ENCODE results near the gene ZC3H12C. TPM values are rescaled to one million over a fixed set of nuclear protein-coding genes. Genes with fewer than 3 reads are reported as not detected.
A peak's percentile ranks its signal among the peaks of the same experiment; 100 is the strongest.
"Not testable (repeated sequence)": the region's sequence is repeated elsewhere in the genome, so short reads cannot be mapped to it uniquely, and the experiment has no call there.

Gene ZC3H12C
- total RNA-seq, 2 experiments from 2014 or later, result 0.10 to 0.20 TPM

GRCh38 chr11:110187731-110188130, 94.5 kb downstream of the ZC3H12C start:
- peaks cover 8% of the 10 kb centered on the region for H3K4me1 Mint-ChIP-seq
- H3K36me3 Mint-ChIP-seq, result no peaks in the 10 kb centered on the region
- peaks cover 7% of the 10 kb centered on the region for H3K27me3 Mint-ChIP-seq
- no peaks in the 10 kb centered on the region for H3K9me3 Mint-ChIP-seq
- no peak for DNase-seq
- H3K27ac Mint-ChIP-seq, result no peak overlapping the region
- no peak overlapping the region for H3K4me3 Mint-ChIP-seq

GRCh38 chr11:110190885-110191284, 97.7 kb downstream of the ZC3H12C start:
- H3K27ac Mint-ChIP-seq, result no peak overlapping the region
- no peaks in the 10 kb centered on the region for H3K36me3 Mint-ChIP-seq
- H3K9me3 Mint-ChIP-seq, result no peaks in the 10 kb centered on the region
- peaks cover 15% of the 10 kb centered on the region for H3K27me3 Mint-ChIP-seq
- DNase-seq, result no peak
- H3K4me1 Mint-ChIP-seq, result peaks cover 8% of the 10 kb centered on the region
- no peak overlapping the region for H3K4me3 Mint-ChIP-seq

GRCh38 chr11:110192604-110193282, 99.6 kb downstream of the ZC3H12C start:
- H3K9me3 Mint-ChIP-seq, H3K4me3 Mint-ChIP-seq, H3K27ac Mint-ChIP-seq, H3K4me1 Mint-ChIP-seq, H3K36me3 Mint-ChIP-seq, DNase-seq: not testable (repeated sequence)
- peaks cover 15% of the 10 kb centered on the region for H3K27me3 Mint-ChIP-seq

GRCh38 chr11:110194211-110194766, 101.1 kb downstream of the ZC3H12C start:
- H3K27me3 Mint-ChIP-seq, result peaks cover 15% of the 10 kb centered on the region
- not testable (repeated sequence) for H3K4me1 Mint-ChIP-seq, H3K36me3 Mint-ChIP-seq

GRCh38 chr11:110196241-110196754, 103.1 kb downstream of the ZC3H12C start:
- DNase-seq, result no peak
- no peak overlapping the region for H3K4me3 Mint-ChIP-seq
- H3K36me3 Mint-ChIP-seq, result no peaks in the 10 kb centered on the region
- H3K27ac Mint-ChIP-seq, result no peak overlapping the region
- H3K27me3 Mint-ChIP-seq, result peaks cover 10% of the 10 kb centered on the region
- no peaks in the 10 kb centered on the region for H3K9me3 Mint-ChIP-seq
- H3K4me1 Mint-ChIP-seq, result peaks cover 6% of the 10 kb centered on the region

More at GRCh38 chr11:110194211-110194766, 101.1 kb downstream of the ZC3H12C start:
- H3K4me3 Mint-ChIP-seq, H3K9me3 Mint-ChIP-seq, H3K27ac Mint-ChIP-seq, DNase-seq: not testable (repeated sequence)

- DNase-seq, result no peak
- Mint-ChIP-seq H3K36me3 (no peaks in the 10 kb centered on the region), H3K27me3 (peaks cover 10% of the 10 kb centered on the region), H3K27ac (no peak overlapping the region), H3K9me3 (no peaks in the 10 kb centered on the region), H3K4me1 (peaks cover 6% of the 10 kb centered on the region), H3K4me3 (no peak overlapping the region)
Observed at GRCh38 chr11:110196884-110197420, 103.8 kb downstream of the ZC3H12C start.

GRCh38 chr11:110198031-110198729, 105.0 kb downstream of the ZC3H12C start:
- H3K9me3 Mint-ChIP-seq, result no peaks in the 10 kb centered on the region

GRCh38 chr11:110199184-110199981, 106.2 kb downstream of the ZC3H12C start:
- H3K36me3 Mint-ChIP-seq, result no peaks in the 10 kb centered on the region
- H3K27me3 Mint-ChIP-seq, result peaks cover 8% of the 10 kb centered on the region
- no peaks in the 10 kb centered on the region for H3K9me3 Mint-ChIP-seq
- no peak overlapping the region for H3K27ac Mint-ChIP-seq
- no peaks in the 10 kb centered on the region for H3K4me1 Mint-ChIP-seq
- no peak overlapping the region for H3K4me3 Mint-ChIP-seq
- no peak for DNase-seq

More at GRCh38 chr11:110198031-110198729, 105.0 kb downstream of the ZC3H12C start:
- Mint-ChIP-seq H3K27ac (no peak overlapping the region), H3K4me3 (no peak overlapping the region), H3K27me3 (peaks cover 12% of the 10 kb centered on the region), H3K4me1 (no peaks in the 10 kb centered on the region), H3K36me3 (no peaks in the 10 kb centered on the region)
- DNase-seq, result no peak

GRCh38 chr11:110200241-110200640, 107.0 kb downstream of the ZC3H12C start:
- Mint-ChIP-seq H3K27me3 (peaks cover 8% of the 10 kb centered on the region), H3K4me3 (no peak overlapping the region), H3K9me3 (no peaks in the 10 kb centered on the region), H3K27ac (no peak overlapping the region), H3K36me3 (no peaks in the 10 kb centered on the region), H3K4me1 (no peaks in the 10 kb centered on the region)
- no peak for DNase-seq

- H3K9me3 Mint-ChIP-seq, result no peaks in the 10 kb centered on the region
- no peak overlapping the region for H3K27ac Mint-ChIP-seq
- H3K27me3 Mint-ChIP-seq, result peaks cover 8% of the 10 kb centered on the region
- H3K4me3 Mint-ChIP-seq, result no peak overlapping the region
- DNase-seq, result no peak
- no peaks in the 10 kb centered on the region for H3K36me3 Mint-ChIP-seq
- no peaks in the 10 kb centered on the region for H3K4me1 Mint-ChIP-seq
Observed at GRCh38 chr11:110200836-110201235, 107.6 kb downstream of the ZC3H12C start.

GRCh38 chr11:110207123-110207522, 113.9 kb downstream of the ZC3H12C start:
- no peaks in the 10 kb centered on the region for H3K36me3 Mint-ChIP-seq
- H3K9me3 Mint-ChIP-seq, result peaks cover 4% of the 10 kb centered on the region
- H3K4me3 Mint-ChIP-seq, result no peak overlapping the region
- H3K4me1 Mint-ChIP-seq, result no peaks in the 10 kb centered on the region
- DNase-seq, result no peak
- H3K27me3 Mint-ChIP-seq, result peaks cover 8% of the 10 kb centered on the region
- no peak overlapping the region for H3K27ac Mint-ChIP-seq

GRCh38 chr11:110208678-110209312, 115.6 kb downstream of the ZC3H12C start:
- not testable (repeated sequence) for H3K27me3 Mint-ChIP-seq, H3K4me1 Mint-ChIP-seq, H3K36me3 Mint-ChIP-seq, H3K9me3 Mint-ChIP-seq, H3K27ac Mint-ChIP-seq
- H3K4me3 Mint-ChIP-seq, result peak overlapping the region; percentile 57
- peak; percentile 18 for DNase-seq

GRCh38 chr11:110209313-110209694, 116.1 kb downstream of the ZC3H12C start:
- H3K27me3 Mint-ChIP-seq, H3K36me3 Mint-ChIP-seq, H3K4me1 Mint-ChIP-seq, H3K27ac Mint-ChIP-seq, H3K9me3 Mint-ChIP-seq, DNase-seq: not testable (repeated sequence)
- peak overlapping the region; percentile 57 for H3K4me3 Mint-ChIP-seq

- DNase-seq, result no peak
- Mint-ChIP-seq H3K36me3 (peaks cover 8% of the 10 kb centered on the region), H3K4me3 (no peak overlapping the region), H3K27me3 (no peaks in the 10 kb centered on the region), H3K27ac (no peak overlapping the region), H3K4me1 (no peaks in the 10 kb centered on the region), H3K9me3 (no peaks in the 10 kb centered on the region)
Observed at GRCh38 chr11:110217223-110217877, 124.2 kb downstream of the ZC3H12C start.
